ENCODE measurements around the gene LRRK1.
A peak's percentile ranks its signal among the peaks of the same experiment; 100 is the strongest.

The LRRK1 gene

GRCh38 chr15:100892013-100892355, 27.2 kb upstream of the LRRK1 start:
- Histone ChIP-seq H3K27me3 (ENCODE audit: insufficient read depth, low read length) (no peaks in the 10 kb centered on the region), H3K4me1 (ENCODE audit: control insufficient read depth in 1 of 2, insufficient read depth in 2 of 2, low read length in 2 of 2) (peaks cover 23 to 25% of the 10 kb centered on the region in 2 experiments), H3K4me2 (ENCODE audit: low read length) (no peak overlapping the region), H3K18ac (ENCODE audit: low read length) (no peak overlapping the region), H4K12ac (ENCODE audit: low read depth, low read length) (no peak overlapping the region), H4K91ac (ENCODE audit: low read depth, low read length) (peak overlapping the region; percentile 3), H2AK5ac (ENCODE audit: low read length) (no peak overlapping the region), H3K79me2 (ENCODE audit: control insufficient read depth, insufficient read depth, low read length, poor library complexity) (peaks cover 2% of the 10 kb centered on the region), H3K23ac (ENCODE audit: low read length) (no peak overlapping the region), H3K9me3 (ENCODE audit: insufficient read depth, low read depth, low read length) (no peaks in the 10 kb centered on the region), H3K79me1 (ENCODE audit: low read length) (peaks cover 20% of the 10 kb centered on the region), H2AFZ (ENCODE audit: insufficient read depth, low read length, poor library complexity) (no peak overlapping the region), H3K4ac (ENCODE audit: low read depth, low read length) (no peak overlapping the region), H2BK12ac (ENCODE audit: low read length) (peak overlapping the region; percentile 10), H3K4me3 (ENCODE audit: low read depth, low read length) (no peak overlapping the region), H3K27ac (ENCODE audit: low read depth, low read length) (no peak overlapping the region), H2BK120ac (ENCODE audit: insufficient read depth, low read length, poor library complexity) (no peak overlapping the region), H3K14ac (ENCODE audit: low read length) (no peak overlapping the region), H3K9ac (ENCODE audit: low read length) (no peak overlapping the region), H2BK5ac (ENCODE audit: low read depth, low read length, poor library complexity) (no peak overlapping the region), H4K8ac (ENCODE audit: low read depth, low read length) (no peak overlapping the region), H3K36me3 (ENCODE audit: control insufficient read depth in 1 of 2, insufficient read depth in 2 of 2, low read length in 2 of 2) (no peaks in the 10 kb centered on the region)
- no CpG with 5 or more reads among the region's 6 CpGs for WGBS (ENCODE audit: extremely low coverage, insufficient coverage, insufficient read length)
- no peak for DNase-seq

- WGBS (ENCODE audit: extremely low coverage, insufficient coverage, insufficient read length) = no CpG with 5 or more reads among the region's 6 CpGs
Measured at GRCh38 chr15:100893261-100893963, 25.7 kb upstream of the LRRK1 start.

GRCh38 chr15:100893964-100894295, 25.2 kb upstream of the LRRK1 start:
- Histone ChIP-seq H3K9me3 (ENCODE audit: insufficient read depth, low read depth, low read length) (no peaks in the 10 kb centered on the region), H4K12ac (ENCODE audit: low read depth, low read length) (no peak overlapping the region), H3K36me3 (ENCODE audit: control insufficient read depth in 1 of 2, insufficient read depth in 2 of 2, low read length in 2 of 2) (no peaks in the 10 kb centered on the region), H3K79me1 (ENCODE audit: low read length) (peaks cover 18% of the 10 kb centered on the region), H3K14ac (ENCODE audit: low read length) (no peak overlapping the region), H3K27me3 (ENCODE audit: insufficient read depth, low read length) (no peaks in the 10 kb centered on the region), H2AFZ (ENCODE audit: insufficient read depth, low read length, poor library complexity) (no peak overlapping the region), H2BK120ac (ENCODE audit: insufficient read depth, low read length, poor library complexity) (no peak overlapping the region), H2BK12ac (ENCODE audit: low read length) (no peak overlapping the region), H3K4me1 (ENCODE audit: control insufficient read depth in 1 of 2, insufficient read depth in 2 of 2, low read length in 2 of 2) (peaks cover 24% of the 10 kb centered on the region in 2 experiments), H3K4ac (ENCODE audit: low read depth, low read length) (no peak overlapping the region), H3K18ac (ENCODE audit: low read length) (no peak overlapping the region), H2BK5ac (ENCODE audit: low read depth, low read length, poor library complexity) (no peak overlapping the region), H4K91ac (ENCODE audit: low read depth, low read length) (no peak overlapping the region), H3K4me3 (ENCODE audit: low read depth, low read length) (no peak overlapping the region), H3K27ac (ENCODE audit: low read depth, low read length) (no peak overlapping the region), H3K23ac (ENCODE audit: low read length) (no peak overlapping the region), H3K9ac (ENCODE audit: low read length) (no peak overlapping the region), H4K8ac (ENCODE audit: low read depth, low read length) (no peak overlapping the region), H3K4me2 (ENCODE audit: low read length) (no peak overlapping the region), H2AK5ac (ENCODE audit: low read length) (no peak overlapping the region), H3K79me2 (ENCODE audit: control insufficient read depth, insufficient read depth, low read length, poor library complexity) (peaks cover 2% of the 10 kb centered on the region)
- DNase-seq = no peak
- WGBS (ENCODE audit: extremely low coverage, insufficient coverage, insufficient read length) = no CpG with 5 or more reads among the region's 9 CpGs

More at GRCh38 chr15:100893261-100893963, 25.7 kb upstream of the LRRK1 start:
- no peak overlapping the region for H4K8ac ChIP-seq (ENCODE audit: low read depth, low read length)
- no peak overlapping the region for H3K9ac ChIP-seq (ENCODE audit: low read length)
- H2BK5ac ChIP-seq (ENCODE audit: low read depth, low read length, poor library complexity) = no peak overlapping the region
- H3K23ac ChIP-seq (ENCODE audit: low read length) = no peak overlapping the region
- no peaks in the 10 kb centered on the region for H3K36me3 ChIP-seq (ENCODE audit: control insufficient read depth in 1 of 2, insufficient read depth in 2 of 2, low read length in 2 of 2)
- DNase-seq = no peak
- no peak overlapping the region for H3K4me2 ChIP-seq (ENCODE audit: low read length)
- H2AK5ac ChIP-seq (ENCODE audit: low read length) = no peak overlapping the region
- peaks cover 20% of the 10 kb centered on the region for H3K79me1 ChIP-seq (ENCODE audit: low read length)
- no peak overlapping the region for H4K12ac ChIP-seq (ENCODE audit: low read depth, low read length)
- no peaks in the 10 kb centered on the region for H3K9me3 ChIP-seq (ENCODE audit: insufficient read depth, low read depth, low read length)
- H3K27ac ChIP-seq (ENCODE audit: low read depth, low read length) = no peak overlapping the region
- H3K4me3 ChIP-seq (ENCODE audit: low read depth, low read length) = no peak overlapping the region
- no peak overlapping the region for H3K4ac ChIP-seq (ENCODE audit: low read depth, low read length)
- peaks cover 26 to 27% of the 10 kb centered on the region in 2 experiments for H3K4me1 ChIP-seq (ENCODE audit: control insufficient read depth in 1 of 2, insufficient read depth in 2 of 2, low read length in 2 of 2)
- no peak overlapping the region for H3K18ac ChIP-seq (ENCODE audit: low read length)
- no peak overlapping the region for H4K91ac ChIP-seq (ENCODE audit: low read depth, low read length)
- no peak overlapping the region for H2BK120ac ChIP-seq (ENCODE audit: insufficient read depth, low read length, poor library complexity)
- H3K14ac ChIP-seq (ENCODE audit: low read length) = no peak overlapping the region
- no peak overlapping the region for H2AFZ ChIP-seq (ENCODE audit: insufficient read depth, low read length, poor library complexity)
- no peak overlapping the region for H2BK12ac ChIP-seq (ENCODE audit: low read length)
- peaks cover 2% of the 10 kb centered on the region for H3K79me2 ChIP-seq (ENCODE audit: control insufficient read depth, insufficient read depth, low read length, poor library complexity)
- H3K27me3 ChIP-seq (ENCODE audit: insufficient read depth, low read length) = no peaks in the 10 kb centered on the region

- Histone ChIP-seq H3K79me1 (ENCODE audit: low read length) (peaks cover 9% of the 10 kb centered on the region), H3K4me3 (ENCODE audit: low read depth, low read length) (no peak overlapping the region), H3K23ac (ENCODE audit: low read length) (no peak overlapping the region), H4K8ac (ENCODE audit: low read depth, low read length) (no peak overlapping the region), H3K4me2 (ENCODE audit: low read length) (no peak overlapping the region), H3K9me3 (ENCODE audit: insufficient read depth, low read depth, low read length) (no peaks in the 10 kb centered on the region), H4K12ac (ENCODE audit: low read depth, low read length) (no peak overlapping the region), H3K36me3 (ENCODE audit: control insufficient read depth in 1 of 2, insufficient read depth in 2 of 2, low read length in 2 of 2) (no peaks in the 10 kb centered on the region), H2AFZ (ENCODE audit: insufficient read depth, low read length, poor library complexity) (no peak overlapping the region), H3K18ac (ENCODE audit: low read length) (no peak overlapping the region), H3K79me2 (ENCODE audit: control insufficient read depth, insufficient read depth, low read length, poor library complexity) (no peaks in the 10 kb centered on the region), H4K91ac (ENCODE audit: low read depth, low read length) (no peak overlapping the region), H3K4ac (ENCODE audit: low read depth, low read length) (no peak overlapping the region), H3K9ac (ENCODE audit: low read length) (no peak overlapping the region), H3K27ac (ENCODE audit: low read depth, low read length) (no peak overlapping the region), H2BK5ac (ENCODE audit: low read depth, low read length, poor library complexity) (no peak overlapping the region), H2BK12ac (ENCODE audit: low read length) (no peak overlapping the region), H3K27me3 (ENCODE audit: insufficient read depth, low read length) (no peaks in the 10 kb centered on the region), H2BK120ac (ENCODE audit: insufficient read depth, low read length, poor library complexity) (peak overlapping the region; percentile 40), H3K14ac (ENCODE audit: low read length) (no peak overlapping the region), H3K4me1 (ENCODE audit: control insufficient read depth in 1 of 2, insufficient read depth in 2 of 2, low read length in 2 of 2) (peaks cover 18% of the 10 kb centered on the region in 2 experiments), H2AK5ac (ENCODE audit: low read length) (peak overlapping the region; percentile 22)
- no peak for DNase-seq
- no CpG with 5 or more reads among the region's 13 CpGs for whole genome bisulfite sequencing (ENCODE audit: extremely low coverage, insufficient coverage, insufficient read length)
Measured at GRCh38 chr15:100895721-100896120, 23.4 kb upstream of the LRRK1 start.

Measured in trophoblast cell (in vitro differentiated cells and primary cell).